K562 (cell line): ENCODE data around the gene IQUB. TPM values are rescaled to one million over a fixed set of nuclear protein-coding genes. Genes with fewer than 3 reads are reported as not detected.

Source experiments
- CAMTA2 ChIP-seq: fragments of 250-450 bp; sonication (Bioruptor Pico); conservative IDR thresholded peaks from 2 replicates; pipeline ENCODE4 v1.5.1; 2022
- CCNT2 ChIP-seq: IDR thresholded peaks from 2 replicates; pipeline ENCODE4 v1.6.1; 2011; ENCODE audit warnings: borderline replicate concordance, low read depth, mild to moderate bottlenecking, moderate library complexity, mixed read lengths, low read length; ENCODE audit not compliant: insufficient read length; ENCODE audit errors: extremely low read depth
- FUS ChIP-seq: fragments of 200-400 bp; formaldehyde crosslinking; optimal IDR thresholded peaks from 2 replicates; pipeline ENCODE3; 2017; ENCODE audit warnings: low read depth, low read length
- GMEB1 ChIP-seq: fragments of 250-450 bp; sonication (Bioruptor Pico); IDR thresholded peaks from 2 replicates; pipeline ENCODE4 v1.4.0; 2020; ENCODE audit warnings: mild to moderate bottlenecking
- ILF3 ChIP-seq: fragments of 450-650 bp; IDR thresholded peaks from 2 replicates; pipeline ENCODE4 v1.6.1; 2018; ENCODE audit warnings: antibody characterized with exemption, mild to moderate bottlenecking, moderate library complexity, borderline replicate concordance
- MAFG ChIP-seq: fragments of 450-650 bp; conservative IDR thresholded peaks from 2 replicates; pipeline ENCODE4 v1.6.1; 2016; ENCODE audit warnings: missing genetic modification characterization, missing compliant biosample characterization
- RBM14 ChIP-seq: fragments of 200-400 bp; formaldehyde crosslinking; IDR thresholded peaks from 2 replicates; pipeline ENCODE4 v1.6.1; 2018; ENCODE audit warnings: low read depth, mild to moderate bottlenecking, low read length, moderate library complexity, borderline replicate concordance; ENCODE audit not compliant: insufficient read depth
- SPI1 ChIP-seq: IDR thresholded peaks from 2 replicates; pipeline ENCODE4 v1.6.1; 2011; ENCODE audit warnings: low read depth, low read length, control low read depth, borderline replicate concordance
- TEAD2 ChIP-seq: fragments of 450-650 bp; IDR thresholded peaks from 2 replicates; pipeline ENCODE4 v1.6.1; 2016; ENCODE audit warnings: missing genetic modification characterization, control low read depth, missing compliant biosample characterization
- THRA ChIP-seq: fragments of 450-650 bp; IDR thresholded peaks from 2 replicates; pipeline ENCODE4 v1.6.1; 2017; ENCODE audit warnings: mild to moderate bottlenecking, moderate library complexity
- ZBTB12 ChIP-seq: fragments of 250-450 bp; sonication (Bioruptor Pico); IDR thresholded peaks from 2 replicates; pipeline ENCODE4 v1.4.0; 2020
- ZBTB26 ChIP-seq: fragments of 450-650 bp; formaldehyde crosslinking; IDR thresholded peaks from 2 replicates; pipeline ENCODE4 v1.4.0; 2022; ENCODE audit warnings: missing genetic modification characterization
- ZBTB33 ChIP-seq: sonication (generic); formaldehyde crosslinking; IDR thresholded peaks from 2 replicates; pipeline ENCODE4 v1.8.1; 2023; ENCODE audit warnings: mild to moderate bottlenecking, missing genetic modification reagents
- ZNF398 ChIP-seq: fragments of 250-450 bp; sonication (Bioruptor Pico); IDR thresholded peaks from 2 replicates; pipeline ENCODE4 v1.8.0; 2021; ENCODE audit warnings: moderate library complexity, mild to moderate bottlenecking, inconsistent platforms
- ZNF511 ChIP-seq: sonication (generic); formaldehyde crosslinking; IDR thresholded peaks from 2 replicates; pipeline ENCODE4 v1.8.0; 2022; ENCODE audit warnings: mild to moderate bottlenecking, missing genetic modification reagents
- polyA plus RNA-seq, 8 experiments: library from polyadenylated mRNA; depleted of rRNA in 4 of 8; stranded (reverse) in 5 of 8; unstranded in 3 of 8; fragments of >200 nt; fragmentation: Nextera tagmentation in 2 of 8; fragmentation: Illumina TruSeq in 1 of 8; extraction: Ambion mirVana in 2 of 8; extraction: Trizol in 1 of 8; gene quantifications; 2 replicates each; pipeline versions ENCODE4 v1.2.1 to v1.2.3, GENCODE V29; 2011 to 2014; ENCODE audit warnings: inconsistent platforms in 1 of 8, missing spikeins in 1 of 8
- total RNA-seq, 7 experiments: library from RNA; depleted of rRNA in 6 of 7; stranded (reverse); fragments of >200 nt in 6 of 7; fragmentation: Illumina TruSeq in 2 of 7; extraction: Trizol in 2 of 7; gene quantifications; 2 replicates each; pipeline versions ENCODE4 v1.2.1 to v1.2.3, GENCODE V29; 2011 to 2021; ENCODE audit warnings: low replicate concordance in 1 of 7

IQUB gene
- total and polyA plus RNA-seq, 9 of the 15 experiments (the other 6 are each of a cell fraction or from before 2014, with no cell fraction given): 0.62 to 2.6 (median 1.4) TPM

- TF ChIP-seq THRA (no peak), ZBTB12 (CRISPR knock-in tag) (peak; percentile 74), RBM14 (no peak), ZNF398 (CRISPR knock-in tag) (no peak), SPI1 (no peak), CAMTA2 (CRISPR knock-in tag) (no peak), CCNT2 (no peak), TEAD2 (tag) (no peak), ZBTB26 (CRISPR knock-in tag) (no peak), MAFG (tag) (no peak), ILF3 (no peak; the same call in 1 of the 2 replicates), GMEB1 (CRISPR knock-in tag) (no peak; the same call in 1 of the 2 replicates), ZBTB33 (no peak; the same call in 1 of the 2 replicates), ZNF511 (peak; percentile 93; the same call in 1 of the 2 replicates), FUS (no peak)
Measured at GRCh38 chr7:123557398-123558288, 23.2 kb upstream of the IQUB start, which contains the start of gene NDUFA5 (continued).
